Heart right ventricle (tissue), 16 donors: ENCODE results near the gene DNPEP. TPM values are rescaled to one million over a fixed set of nuclear protein-coding genes. Genes with fewer than 3 reads are reported as not detected.

Experiments used
- ATAC-seq, 8 donors: fragments of 200-7000 bp; cut with Tn5 transposase; one replicate each; pipeline ENCODE4 v1.9.1; 2020; ENCODE audit warnings: mild to moderate bottlenecking in 8 of 8, moderate library complexity in 8 of 8, moderate number of reproducible peaks in 1 of 8
- DNase-seq, 2 donors: peaks; one replicate each; pipeline ENCODE4 v3.0.0-alpha.2; 2020
- H3K27ac ChIP-seq, 10 donors: fragments of 200-600 bp; sonication (generic) in 2 of 10; one replicate each; pipeline versions ENCODE4 v1.5.0 to v1.8.0; 2020 to 2022; ENCODE audit warnings: mild to moderate bottlenecking in 3 of 10
- H3K27me3 ChIP-seq, 7 donors: fragments of 200-600 bp; one replicate each; pipeline ENCODE4 v1.8.0; 2021 to 2022; ENCODE audit warnings: mild to moderate bottlenecking in 2 of 7
- H3K36me3 ChIP-seq, 9 donors: fragments of 200-600 bp; sonication (generic) in 1 of 9; one replicate each; pipeline versions ENCODE4 v1.5.0 to v1.8.0; 2020 to 2022; ENCODE audit warnings: mild to moderate bottlenecking in 2 of 9
- H3K4me1 ChIP-seq, 9 donors: fragments of 200-600 bp; sonication (generic) in 1 of 9; one replicate each; pipeline versions ENCODE4 v1.5.0 to v1.8.0; 2020 to 2022; ENCODE audit warnings: mild to moderate bottlenecking in 4 of 9
- H3K4me3 ChIP-seq, 10 donors: fragments of 200-600 bp; sonication (generic) in 2 of 10; one replicate each; pipeline versions ENCODE4 v1.5.0 to v1.8.0; 2020 to 2022; ENCODE audit warnings: mild to moderate bottlenecking in 7 of 10, moderate library complexity in 2 of 10
- H3K9me3 ChIP-seq, 11 donors: fragments of 200-600 bp in 10 of 11; sonication (generic) in 2 of 11; one replicate each; pipeline versions ENCODE4 v1.5.0 to v1.8.0; 2013 to 2022; ENCODE audit warnings: mild to moderate bottlenecking in 2 of 11, control low read depth in 1 of 11, moderate library complexity in 1 of 11
- CTCF ChIP-seq, 9 donors: fragments of 200-600 bp; sonication (generic) in 2 of 9; IDR thresholded peaks; one replicate each; pipeline versions ENCODE4 v1.5.0 to v1.8.0; 2021 to 2022; ENCODE audit warnings: antibody characterized with exemption in 9 of 9, mild to moderate bottlenecking in 5 of 9, moderate library complexity in 1 of 9
- WGBS, 2 donors: extraction: QIAGEN DNeasy Blood & Tissue Kit; methylation state at CpG; one replicate each; pipeline ENCODE4 v1.1.7; 2013; ENCODE audit warnings: inconsistent platforms in 1 of 2; 5-methylcytosine and 5-hydroxymethylcytosine counted together
- intact Hi-C, 10 donors: fragments of 100-400 bp; cut with DNase I; formaldehyde crosslinking; loops; one replicate each; pipeline versions ENCODE4 v1.11.1 to v1.14.2; 2022
- polyA plus RNA-seq, 2 donors: library from polyadenylated mRNA; stranded (reverse); fragments of 200-250 nt; gene quantifications; one replicate each; pipeline ENCODE4 v1.2.3, GENCODE V29; 2013
- total RNA-seq, 10 donors: library from RNA; stranded (reverse); fragmentation: NEBNext Ultra II Directional in 3 of 10; extraction: Animal tissue kit (Norgen Biotek cat#: 25700) in 3 of 10; gene quantifications; one replicate each; pipeline versions ENCODE4 v1.2.1 to v1.2.4, GENCODE V29; 2021 to 2023
- donor health status: Arrhythmogenic right ventricular cardiomyopathy.
- donor health status: ischemic (EF 13 %, LVEDD 7.1; RV severe dilation, severe dysfunction).
- donor health status: healthy with polysubstance abuse.
- donor health status: DM: no; HTN: yes; CAD: no.
- donor health status: DM: no; HTN: no; CAD: no.
- donor health status: ischemic (EF 25% LVEDD 6.9; RV normal size, moderate dysfunction).
- donor health status: ischemic (EF 25% LVEDD 5.7; RV mildly dilated, moderate dysfunction).
- donor health status: healthy.
- donor health status: DM: yes; HTN: yes; CAD: no.
- donor health status: Ischemic cardiomyopathy.
- donor health status: ischemic (EF 35%, LVEDD 5.7; RV mildly dilated, moderate dysfunction).
- donor health status: nonischemic (EF 11% LVEDD 7.7; RV severe dilation, severe dysfunction).
- donor health status: DM: yes; HTN: yes; CAD: no.
- donor health status: PGD.
- donor health status: ischemic (EF 29% LVEDD 5.4; RV normal size, mild dysfunction).
- donor health status: nonischemic (EF 23%, LVEDD 6.1; RV moderate dilation, normal function).

Gene DNPEP
- total and polyA plus RNA-seq, 12 donors = 56.1 to 110 (median 71.2) TPM

GRCh38 chr2:219323434-219323833 is 64.3 kb downstream of the DNPEP start:
- Histone ChIP-seq H3K9me3 (no peaks in the 10 kb centered on the region), H3K27me3 (peaks cover 0 to 84% (median 30%) of the 10 kb centered on the region in 7 donors), H3K27ac (no peak overlapping the region), H3K36me3 (no peaks in the 10 kb centered on the region), H3K4me3 (no peak overlapping the region), H3K4me1 (no peaks in the 10 kb centered on the region)
- TF ChIP-seq CTCF (IDR thresholded peaks at IDR 0.05) = no peak
- DNase-seq (no peak), ATAC-seq (no peak)
- WGBS, 2 donors = 66 to 68% methylated on average over 4 of the region's 4 CpGs
- intact Hi-C loops = no loop called here

Other genes with a start within 250 kb of the DNPEP start
- 10 to 100 TPM in 1 of 10 donors, 1 to 10 TPM in 9; 4.7 to 12.0 (median 7.1) TPM for gene NHEJ1, start 227.1 kb downstream of the DNPEP start, total RNA-seq
- 1 to 10 TPM; 3.8 to 9.6 TPM for gene NHEJ1, start 227.1 kb downstream of the DNPEP start, polyA plus RNA-seq
- gene SLC23A3, start 217.9 kb downstream of the DNPEP start, total RNA-seq = 1 to 10 TPM in 2 of 10 donors, under 1 TPM in 8; 0.30 to 2.1 (median 0.47) TPM
- gene SLC23A3, start 217.9 kb downstream of the DNPEP start, polyA plus RNA-seq = 1 to 10 TPM in 1 of 2 donors, under 1 TPM in 1; 0.28 to 1.8 TPM
- 10 to 100 TPM; 52.5 to 80.6 (median 63.6) TPM for gene CNPPD1, start 211.0 kb downstream of the DNPEP start, total RNA-seq
- 10 to 100 TPM; 35.5 to 84.7 TPM for gene CNPPD1, start 211.0 kb downstream of the DNPEP start, polyA plus RNA-seq
- gene RETREG2, start 209.6 kb downstream of the DNPEP start, total RNA-seq = 10 to 100 TPM; 24.1 to 47.3 (median 30.6) TPM
- gene RETREG2, start 209.6 kb downstream of the DNPEP start, polyA plus RNA-seq = 10 to 100 TPM; 11.3 to 39.0 TPM
- gene ZFAND2B, start 181.1 kb downstream of the DNPEP start, total RNA-seq = 10 to 100 TPM; 11.5 to 19.2 (median 16.4) TPM
- gene ZFAND2B, start 181.1 kb downstream of the DNPEP start, polyA plus RNA-seq = 10 to 100 TPM; 22.1 to 40.8 TPM
- 10 to 100 TPM in 9 of 10 donors, 1 to 10 TPM in 1; 9.8 to 31.0 (median 14.8) TPM for gene ABCB6, start 169.0 kb downstream of the DNPEP start, total RNA-seq
- 10 to 100 TPM; 31.0 to 34.0 TPM for gene ABCB6, start 169.0 kb downstream of the DNPEP start, polyA plus RNA-seq
- gene ATG9A, start 158.3 kb downstream of the DNPEP start, total RNA-seq = 100 to 1,000 TPM in 1 of 10 donors, 10 to 100 TPM in 9; 64.5 to 103 (median 76.4) TPM
- 10 to 100 TPM; 14.1 to 79.4 TPM for gene ATG9A, start 158.3 kb downstream of the DNPEP start, polyA plus RNA-seq
- 10 to 100 TPM; 16.4 to 36.8 (median 25.5) TPM for gene ANKZF1, start 158.1 kb downstream of the DNPEP start, total RNA-seq
- 10 to 100 TPM; 12.7 to 44.7 TPM for gene ANKZF1, start 158.1 kb downstream of the DNPEP start, polyA plus RNA-seq
- gene GLB1L, start 142.5 kb downstream of the DNPEP start, total RNA-seq = 1 to 10 TPM; 1.6 to 5.2 (median 2.6) TPM
- 1 to 10 TPM; 1.5 to 2.1 TPM for gene GLB1L, start 142.5 kb downstream of the DNPEP start, polyA plus RNA-seq
- gene STK16, start 142.4 kb downstream of the DNPEP start, total RNA-seq = 10 to 100 TPM; 14.6 to 23.1 (median 19.7) TPM
- 10 to 100 TPM; 12.9 to 26.7 TPM for gene STK16, start 142.4 kb downstream of the DNPEP start, polyA plus RNA-seq
- not detected for gene TUBA4B, start 134.7 kb downstream of the DNPEP start, total RNA-seq
- gene TUBA4B, start 134.7 kb downstream of the DNPEP start, polyA plus RNA-seq = not detected
- 100 to 1,000 TPM in 7 of 10 donors, 10 to 100 TPM in 3; 76.0 to 245 (median 145) TPM for gene TUBA4A, start 134.0 kb downstream of the DNPEP start, total RNA-seq
- gene TUBA4A, start 134.0 kb downstream of the DNPEP start, polyA plus RNA-seq = 100 to 1,000 TPM in 1 of 2 donors, 10 to 100 TPM in 1; 61.0 to 341 TPM
- gene DNAJB2, start 108.5 kb downstream of the DNPEP start, total RNA-seq = 10 to 100 TPM; 55.6 to 87.6 (median 83.1) TPM
- gene DNAJB2, start 108.5 kb downstream of the DNPEP start, polyA plus RNA-seq = 100 to 1,000 TPM in 1 of 2 donors, 10 to 100 TPM in 1; 76.9 to 148 TPM
- under 1 TPM in 6 of 10 donors, not detected in 4; 0.26 to 0.51 (median 0.31) TPM for gene PTPRN, start 78.5 kb downstream of the DNPEP start, total RNA-seq
- under 1 TPM in 1 of 2 donors, not detected in 1; 0.09 TPM for gene PTPRN, start 78.5 kb downstream of the DNPEP start, polyA plus RNA-seq
- not detected for gene RESP18, start 55.2 kb downstream of the DNPEP start, total RNA-seq
- gene RESP18, start 55.2 kb downstream of the DNPEP start, polyA plus RNA-seq = not detected
- over 10,000 TPM; 12,560 to 18,019 (median 15,816) TPM for gene DES, start 30.5 kb upstream of the DNPEP start, total RNA-seq
- gene DES, start 30.5 kb upstream of the DNPEP start, polyA plus RNA-seq = over 10,000 TPM; 13,697 to 18,010 TPM
- 100 to 1,000 TPM in 9 of 10 donors, 10 to 100 TPM in 1; 97.2 to 151 (median 120) TPM for gene SPEG, start 46.9 kb upstream of the DNPEP start, total RNA-seq
- gene SPEG, start 46.9 kb upstream of the DNPEP start, polyA plus RNA-seq = 100 to 1,000 TPM in 1 of 2 donors, 10 to 100 TPM in 1; 62.9 to 130 TPM
- gene GMPPA, start 111.0 kb upstream of the DNPEP start, total RNA-seq = 10 to 100 TPM; 15.8 to 29.4 (median 21.0) TPM
- 10 to 100 TPM; 28.2 to 48.6 TPM for gene GMPPA, start 111.0 kb upstream of the DNPEP start, polyA plus RNA-seq
- gene ASIC4, start 126.6 kb upstream of the DNPEP start, total RNA-seq = under 1 TPM in 5 of 10 donors, not detected in 5; 0.15 to 0.43 (median 0.20) TPM
- gene ASIC4, start 126.6 kb upstream of the DNPEP start, polyA plus RNA-seq = not detected
- gene CHPF, start 155.9 kb upstream of the DNPEP start, total RNA-seq = 100 to 1,000 TPM in 4 of 10 donors, 10 to 100 TPM in 6; 66.5 to 166 (median 95.9) TPM
- 100 to 1,000 TPM in 1 of 2 donors, 10 to 100 TPM in 1; 76.9 to 221 TPM for gene CHPF, start 155.9 kb upstream of the DNPEP start, polyA plus RNA-seq
- 1 to 10 TPM in 8 of 10 donors, under 1 TPM in 2; 0.59 to 3.5 (median 1.6) TPM for gene TMEM198, start 156.1 kb upstream of the DNPEP start, total RNA-seq
- gene TMEM198, start 156.1 kb upstream of the DNPEP start, polyA plus RNA-seq = 10 to 100 TPM in 1 of 2 donors, 1 to 10 TPM in 1; 3.0 to 10.7 TPM
- 100 to 1,000 TPM; 161 to 277 (median 171) TPM for gene OBSL1, start 183.6 kb upstream of the DNPEP start, total RNA-seq
- 100 to 1,000 TPM; 108 to 310 TPM for gene OBSL1, start 183.6 kb upstream of the DNPEP start, polyA plus RNA-seq
- 1 to 10 TPM; 1.1 to 4.2 (median 2.5) TPM for gene INHA, start 184.4 kb upstream of the DNPEP start, total RNA-seq
- gene INHA, start 184.4 kb upstream of the DNPEP start, polyA plus RNA-seq = 10 to 100 TPM in 1 of 2 donors, 1 to 10 TPM in 1; 4.0 to 22.1 TPM
- gene STK11IP, start 209.9 kb upstream of the DNPEP start, total RNA-seq = 10 to 100 TPM in 8 of 10 donors, 1 to 10 TPM in 2; 7.2 to 18.2 (median 12.9) TPM
- 10 to 100 TPM; 15.4 to 27.4 TPM for gene STK11IP, start 209.9 kb upstream of the DNPEP start, polyA plus RNA-seq
- 100 to 1,000 TPM; 339 to 671 (median 422) TPM for gene SLC4A3, start 239.7 kb upstream of the DNPEP start, total RNA-seq
- 100 to 1,000 TPM; 197 to 341 TPM for gene SLC4A3, start 239.7 kb upstream of the DNPEP start, polyA plus RNA-seq